Uterus (tissue), 4 donors: ENCODE data around the gene EML6. TPM values are rescaled to one million over a fixed set of nuclear protein-coding genes. Genes with fewer than 3 reads are reported as not detected.

ENCODE experiments used
- DNase-seq, 2 donors: peaks; one replicate each; pipeline ENCODE4 v3.0.0-alpha.2; 2019 to 2020
- H3K27ac ChIP-seq, 2 donors: fragments of 200-600 bp; sonication (generic); 1 replicate in 1 of 2; 2 replicates in 1 of 2; pipeline ENCODE4 v1.5.1; 2016 to 2018
- H3K27me3 ChIP-seq, 2 donors: fragments of 200-600 bp; sonication (generic); one replicate each; pipeline ENCODE4 v1.5.1; 2018 to 2019; ENCODE audit warnings: control low read depth in 1 of 2
- H3K36me3 ChIP-seq, 2 donors: fragments of 200-600 bp; sonication (generic); one replicate each; pipeline ENCODE4 v1.5.1; 2019; ENCODE audit warnings: control low read depth in 1 of 2
- H3K4me1 ChIP-seq, 2 donors: fragments of 200-600 bp; sonication (generic); one replicate each; pipeline ENCODE4 v1.5.1; 2018 to 2019; ENCODE audit warnings: control low read depth in 1 of 2
- H3K4me3 ChIP-seq, 2 donors: fragments of 200-600 bp; sonication (generic); 1 replicate in 1 of 2; 2 replicates in 1 of 2; pipeline ENCODE4 v1.5.1; 2018 to 2019; ENCODE audit warnings: mild to moderate bottlenecking in 1 of 2
- H3K9me3 ChIP-seq, 2 donors: fragments of 200-600 bp; sonication (generic); one replicate each; pipeline ENCODE4 v1.5.1; 2019; ENCODE audit warnings: control low read depth in 1 of 2
- CTCF ChIP-seq, 4 experiments: fragments of 200-600 bp in 2 of 4; fragments of 450-650 bp in 2 of 4; sonication (generic) in 2 of 4; IDR thresholded peaks; one replicate each; pipeline ENCODE4 v1.5.1; 2016 to 2019; ENCODE audit warnings: antibody characterized with exemption in 4 of 4, mild to moderate bottlenecking in 2 of 4, moderate library complexity in 1 of 4
- POLR2A ChIP-seq, 2 donors: fragments of 450-650 bp; IDR thresholded peaks; one replicate each; pipeline ENCODE4 v1.6.1; 2016; ENCODE audit warnings: antibody characterized with exemption in 2 of 2, mild to moderate bottlenecking in 1 of 2, moderate library complexity in 1 of 2
- intact Hi-C: fragments of 100-400 bp; cut with DNase I; formaldehyde crosslinking; loops from one replicate; pipeline ENCODE4 v1.15.1; 2023; ENCODE audit warnings: low total_unique reads
- total RNA-seq, 4 donors: library from RNA; depleted of rRNA in 3 of 4; stranded (reverse); fragments of >200 nt in 3 of 4; gene quantifications; one replicate each; pipeline versions ENCODE4 v1.1.0 to v1.2.4, GENCODE V29; 2014 to 2023
- donor health status: DM: yes; HTN: yes; CAD: no.

Gene EML6
- total RNA-seq, 4 donors from 2014 or later, result 0.26 to 2.4 (median 1.5) TPM

- no peaks in the 10 kb centered on the region for H3K36me3 ChIP-seq
- no peaks in the 10 kb centered on the region for H3K4me1 ChIP-seq
- H3K4me3 ChIP-seq, result no peak overlapping the region
- TF ChIP-seq POLR2A (IDR thresholded peaks at IDR 0.05) (no peak), CTCF (IDR thresholded peaks at IDR 0.05) (no peak)
- no peaks in the 10 kb centered on the region for H3K9me3 ChIP-seq
- H3K27me3 ChIP-seq, result no peaks in the 10 kb centered on the region
- DNase-seq, result no peak
- intact Hi-C loops, result no loop called here
- no peak overlapping the region for H3K27ac ChIP-seq
These were observed 164.5 kb downstream of the EML6 start for GRCh38 chr2:54887850-54888545.

GRCh38 chr2:54889053-54889452 lies 165.6 kb downstream of the EML6 start:
- intact Hi-C loops, result no loop called here
- no peaks in the 10 kb centered on the region for H3K27me3 ChIP-seq
- no peak for DNase-seq

GRCh38 chr2:54891909-54892308 lies 168.4 kb downstream of the EML6 start:
- no peak overlapping the region for H3K27ac ChIP-seq
- no peak overlapping the region for H3K4me3 ChIP-seq
- no peaks in the 10 kb centered on the region for H3K36me3 ChIP-seq
- intact Hi-C loops, result no loop called here
- no peak for TF ChIP-seq CTCF (IDR thresholded peaks at IDR 0.05)
- no peak for TF ChIP-seq POLR2A (IDR thresholded peaks at IDR 0.05)
- H3K9me3 ChIP-seq, result no peaks in the 10 kb centered on the region
- no peaks in the 10 kb centered on the region for H3K4me1 ChIP-seq
- no peak for DNase-seq
- no peaks in the 10 kb centered on the region for H3K27me3 ChIP-seq

More at GRCh38 chr2:54889053-54889452, 165.6 kb downstream of the EML6 start:
- TF ChIP-seq CTCF (IDR thresholded peaks at IDR 0.05), result no peak
- TF ChIP-seq POLR2A (IDR thresholded peaks at IDR 0.05), result no peak
- no peaks in the 10 kb centered on the region for H3K4me1 ChIP-seq
- H3K27ac ChIP-seq, result no peak overlapping the region
- no peak overlapping the region for H3K4me3 ChIP-seq
- no peaks in the 10 kb centered on the region for H3K36me3 ChIP-seq
- H3K9me3 ChIP-seq, result no peaks in the 10 kb centered on the region

GRCh38 chr2:54894467-54894866 lies 171.0 kb downstream of the EML6 start:
- Histone ChIP-seq H3K36me3 (no peaks in the 10 kb centered on the region), H3K4me1 (no peaks in the 10 kb centered on the region), H3K27ac (no peak overlapping the region), H3K4me3 (no peak overlapping the region), H3K9me3 (no peaks in the 10 kb centered on the region), H3K27me3 (no peaks in the 10 kb centered on the region)
- intact Hi-C loops, result no loop called here
- TF ChIP-seq POLR2A (IDR thresholded peaks at IDR 0.05), result no peak
- no peak for TF ChIP-seq CTCF (IDR thresholded peaks at IDR 0.05)
- DNase-seq, result no peak

- Histone ChIP-seq H3K9me3 (no peaks in the 10 kb centered on the region), H3K4me3 (no peak overlapping the region), H3K27ac (no peak overlapping the region), H3K4me1 (no peaks in the 10 kb centered on the region), H3K27me3 (no peaks in the 10 kb centered on the region), H3K36me3 (no peaks in the 10 kb centered on the region)
- TF ChIP-seq POLR2A (IDR thresholded peaks at IDR 0.05) (no peak), CTCF (IDR thresholded peaks at IDR 0.05) (no peak)
- intact Hi-C loops, result no loop called here
- no peak for DNase-seq
These were observed 172.3 kb downstream of the EML6 start for GRCh38 chr2:54895730-54896129.
